SK-N-SH (cell line): ENCODE results near the gene XCL1.

Experiments
- EP300 ChIP-seq, 2 experiments: IDR thresholded peaks; 2 replicates each; pipeline versions ENCODE4 v1.4.0 to v1.6.1; 2012; ENCODE audit warnings: borderline replicate concordance in 1 of 2, low read depth in 1 of 2, low read length in 1 of 2
- RAD21 ChIP-seq: IDR thresholded peaks from 2 replicates; pipeline ENCODE4 v1.6.1; 2012; ENCODE audit warnings: mild to moderate bottlenecking, low read length
- RFX5 ChIP-seq: IDR thresholded peaks from 2 replicates; pipeline ENCODE4 v1.6.1; 2012; ENCODE audit warnings: mild to moderate bottlenecking, improper control_type of control experiment, low read length
- TF ChIP-seq, protein P1 (sequence below): fragments of 200-600 bp; sonication (generic); IDR thresholded peaks from 2 replicates; pipeline ENCODE4 v1.6.1; 2017; ENCODE audit warnings: antibody characterized with exemption, mild to moderate bottlenecking, moderate library complexity
- TF ChIP-seq, protein P2 (sequence below): IDR thresholded peaks from 2 replicates; pipeline ENCODE4 v1.4.0; 2012; ENCODE audit warnings: low read depth, borderline replicate concordance
- TF ChIP-seq, protein P3 (sequence below): IDR thresholded peaks from 2 replicates; pipeline ENCODE4 v1.6.1; 2012; ENCODE audit warnings: mild to moderate bottlenecking, low read depth, low read length, moderate library complexity

DNA sequence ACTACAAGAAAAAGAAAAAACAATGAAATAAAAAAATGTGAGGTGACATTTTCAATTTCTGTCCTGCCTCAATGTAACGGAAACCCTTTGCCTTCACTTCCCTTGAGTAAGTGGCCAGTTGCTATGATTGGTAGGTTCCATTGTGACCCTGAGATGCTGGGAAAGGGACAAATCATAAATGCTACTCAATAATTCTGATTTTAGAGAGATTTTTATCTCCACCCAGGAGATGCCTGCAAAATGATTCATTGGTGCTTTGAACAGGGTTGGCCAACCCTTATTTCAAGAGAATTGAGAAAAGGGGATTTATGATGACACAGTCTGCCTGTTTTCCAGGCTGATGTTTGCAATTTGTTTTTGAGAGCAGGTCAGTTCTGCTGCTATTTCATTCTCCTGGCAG is 22.5 kb downstream of the XCL1 start:
- TF ChIP-seq, protein P1, sequence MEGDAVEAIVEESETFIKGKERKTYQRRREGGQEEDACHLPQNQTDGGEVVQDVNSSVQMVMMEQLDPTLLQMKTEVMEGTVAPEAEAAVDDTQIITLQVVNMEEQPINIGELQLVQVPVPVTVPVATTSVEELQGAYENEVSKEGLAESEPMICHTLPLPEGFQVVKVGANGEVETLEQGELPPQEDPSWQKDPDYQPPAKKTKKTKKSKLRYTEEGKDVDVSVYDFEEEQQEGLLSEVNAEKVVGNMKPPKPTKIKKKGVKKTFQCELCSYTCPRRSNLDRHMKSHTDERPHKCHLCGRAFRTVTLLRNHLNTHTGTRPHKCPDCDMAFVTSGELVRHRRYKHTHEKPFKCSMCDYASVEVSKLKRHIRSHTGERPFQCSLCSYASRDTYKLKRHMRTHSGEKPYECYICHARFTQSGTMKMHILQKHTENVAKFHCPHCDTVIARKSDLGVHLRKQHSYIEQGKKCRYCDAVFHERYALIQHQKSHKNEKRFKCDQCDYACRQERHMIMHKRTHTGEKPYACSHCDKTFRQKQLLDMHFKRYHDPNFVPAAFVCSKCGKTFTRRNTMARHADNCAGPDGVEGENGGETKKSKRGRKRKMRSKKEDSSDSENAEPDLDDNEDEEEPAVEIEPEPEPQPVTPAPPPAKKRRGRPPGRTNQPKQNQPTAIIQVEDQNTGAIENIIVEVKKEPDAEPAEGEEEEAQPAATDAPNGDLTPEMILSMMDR: no peak
- TF ChIP-seq, protein P2, sequence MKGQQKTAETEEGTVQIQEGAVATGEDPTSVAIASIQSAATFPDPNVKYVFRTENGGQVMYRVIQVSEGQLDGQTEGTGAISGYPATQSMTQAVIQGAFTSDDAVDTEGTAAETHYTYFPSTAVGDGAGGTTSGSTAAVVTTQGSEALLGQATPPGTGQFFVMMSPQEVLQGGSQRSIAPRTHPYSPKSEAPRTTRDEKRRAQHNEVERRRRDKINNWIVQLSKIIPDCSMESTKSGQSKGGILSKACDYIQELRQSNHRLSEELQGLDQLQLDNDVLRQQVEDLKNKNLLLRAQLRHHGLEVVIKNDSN: no peak
- TF ChIP-seq EP300 (IDR thresholded peaks at IDR 0.05; ENCODE audit: borderline replicate concordance in 1 of 2, low read depth in 1 of 2, low read length in 1 of 2) (no peak; a peak in 1 of 4 replicates), RAD21 (no peak), RFX5 (no peak)
- TF ChIP-seq, protein P3, sequence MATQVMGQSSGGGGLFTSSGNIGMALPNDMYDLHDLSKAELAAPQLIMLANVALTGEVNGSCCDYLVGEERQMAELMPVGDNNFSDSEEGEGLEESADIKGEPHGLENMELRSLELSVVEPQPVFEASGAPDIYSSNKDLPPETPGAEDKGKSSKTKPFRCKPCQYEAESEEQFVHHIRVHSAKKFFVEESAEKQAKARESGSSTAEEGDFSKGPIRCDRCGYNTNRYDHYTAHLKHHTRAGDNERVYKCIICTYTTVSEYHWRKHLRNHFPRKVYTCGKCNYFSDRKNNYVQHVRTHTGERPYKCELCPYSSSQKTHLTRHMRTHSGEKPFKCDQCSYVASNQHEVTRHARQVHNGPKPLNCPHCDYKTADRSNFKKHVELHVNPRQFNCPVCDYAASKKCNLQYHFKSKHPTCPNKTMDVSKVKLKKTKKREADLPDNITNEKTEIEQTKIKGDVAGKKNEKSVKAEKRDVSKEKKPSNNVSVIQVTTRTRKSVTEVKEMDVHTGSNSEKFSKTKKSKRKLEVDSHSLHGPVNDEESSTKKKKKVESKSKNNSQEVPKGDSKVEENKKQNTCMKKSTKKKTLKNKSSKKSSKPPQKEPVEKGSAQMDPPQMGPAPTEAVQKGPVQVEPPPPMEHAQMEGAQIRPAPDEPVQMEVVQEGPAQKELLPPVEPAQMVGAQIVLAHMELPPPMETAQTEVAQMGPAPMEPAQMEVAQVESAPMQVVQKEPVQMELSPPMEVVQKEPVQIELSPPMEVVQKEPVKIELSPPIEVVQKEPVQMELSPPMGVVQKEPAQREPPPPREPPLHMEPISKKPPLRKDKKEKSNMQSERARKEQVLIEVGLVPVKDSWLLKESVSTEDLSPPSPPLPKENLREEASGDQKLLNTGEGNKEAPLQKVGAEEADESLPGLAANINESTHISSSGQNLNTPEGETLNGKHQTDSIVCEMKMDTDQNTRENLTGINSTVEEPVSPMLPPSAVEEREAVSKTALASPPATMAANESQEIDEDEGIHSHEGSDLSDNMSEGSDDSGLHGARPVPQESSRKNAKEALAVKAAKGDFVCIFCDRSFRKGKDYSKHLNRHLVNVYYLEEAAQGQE: no peak
